ENCODE measurements around the gene MRNIP.

MRNIP gene

GRCh38 chr5:179830818-179831468, 27.7 kb downstream of the MRNIP start:
- Mint-ChIP-seq H3K36me3 (ENCODE audit: low read depth) (peaks cover 93% of the 10 kb centered on the region), H3K27me3 (ENCODE audit: low read depth, poor library complexity) (no peaks in the 10 kb centered on the region), H3K4me3 (no peak overlapping the region), H3K27ac (no peak overlapping the region), H3K9me3 (peaks cover 31% of the 10 kb centered on the region), H3K4me1 (peaks cover 15% of the 10 kb centered on the region)
- DNase-seq: no peak
- no peak for TF ChIP-seq CTCF (IDR thresholded peaks at IDR 0.05)

- Mint-ChIP-seq H3K27me3 (ENCODE audit: low read depth, poor library complexity) (no peaks in the 10 kb centered on the region), H3K4me3 (no peak overlapping the region), H3K9me3 (peaks cover 25% of the 10 kb centered on the region), H3K36me3 (ENCODE audit: low read depth) (peaks cover 93% of the 10 kb centered on the region), H3K4me1 (peaks cover 15% of the 10 kb centered on the region), H3K27ac (peak overlapping the region; percentile 33)
- no peak for DNase-seq
- no peak for TF ChIP-seq CTCF (IDR thresholded peaks at IDR 0.05)
These were observed 28.7 kb downstream of the MRNIP start for GRCh38 chr5:179829732-179830435.

DNA sequence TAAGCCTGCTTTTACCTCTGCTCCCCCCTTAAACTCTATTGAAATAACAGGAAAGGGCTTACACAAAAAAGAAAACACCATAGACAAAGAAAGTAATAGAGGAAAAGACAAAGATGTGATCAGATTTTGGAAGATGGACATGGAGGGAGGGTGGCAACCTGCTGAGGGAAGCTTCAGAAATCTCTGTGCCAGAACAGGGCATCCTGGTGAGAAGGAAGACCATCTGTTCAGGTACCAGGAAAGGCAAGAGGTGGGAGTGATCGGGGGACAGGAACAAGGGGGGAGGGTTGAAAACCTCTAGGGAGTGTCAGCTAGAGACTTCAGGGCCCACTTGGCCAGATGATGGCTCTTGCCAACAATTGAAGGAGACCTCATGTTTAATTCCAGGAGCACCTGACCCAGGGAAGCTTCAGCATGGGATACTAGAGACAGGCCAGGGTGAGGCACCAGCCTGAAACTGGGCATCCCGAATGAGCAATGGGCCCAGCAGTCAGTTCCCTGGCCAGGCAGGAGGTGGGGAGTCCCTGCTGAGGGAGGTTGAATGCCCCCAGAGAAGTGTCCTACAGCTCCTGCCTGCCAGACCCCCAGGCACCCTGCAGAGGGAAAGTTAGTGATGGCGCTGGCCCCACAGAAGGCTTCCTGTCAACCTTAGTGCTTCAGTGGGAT, 29.7 kb downstream of the MRNIP start:
- TF ChIP-seq CTCF (IDR thresholded peaks at IDR 0.05): no peak
- no peak for DNase-seq
- peaks cover 24% of the 10 kb centered on the region for H3K9me3 Mint-ChIP-seq
- peak overlapping the region; percentile 89 for H3K27ac Mint-ChIP-seq
- H3K27me3 Mint-ChIP-seq (ENCODE audit: low read depth, poor library complexity): no peaks in the 10 kb centered on the region
- H3K36me3 Mint-ChIP-seq (ENCODE audit: low read depth): peaks cover 96% of the 10 kb centered on the region
- peaks cover 15% of the 10 kb centered on the region for H3K4me1 Mint-ChIP-seq
- H3K4me3 Mint-ChIP-seq: no peak overlapping the region

DNA sequence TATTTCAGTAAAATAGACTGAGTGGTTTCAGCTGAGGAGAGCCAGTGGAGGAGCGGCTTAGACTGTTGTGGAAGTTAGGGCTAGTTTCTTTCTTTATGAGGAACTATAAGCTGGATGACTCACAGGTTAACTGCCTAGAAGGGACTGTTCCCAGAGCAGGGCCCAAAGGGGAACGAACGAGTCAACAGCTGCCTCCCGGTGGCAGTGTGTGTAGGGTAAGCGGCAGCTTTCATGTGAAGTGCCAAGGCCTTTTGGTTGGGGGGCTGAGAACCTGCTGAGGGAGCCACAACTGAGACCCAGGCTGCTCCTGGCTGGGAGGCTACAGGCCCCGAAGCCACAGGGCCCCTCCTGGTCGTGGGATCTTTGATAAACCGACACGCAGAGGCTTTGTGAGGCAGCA, 30.9 kb downstream of the MRNIP start:
- peaks cover 84% of the 10 kb centered on the region for H3K36me3 Mint-ChIP-seq (ENCODE audit: low read depth)

DNA sequence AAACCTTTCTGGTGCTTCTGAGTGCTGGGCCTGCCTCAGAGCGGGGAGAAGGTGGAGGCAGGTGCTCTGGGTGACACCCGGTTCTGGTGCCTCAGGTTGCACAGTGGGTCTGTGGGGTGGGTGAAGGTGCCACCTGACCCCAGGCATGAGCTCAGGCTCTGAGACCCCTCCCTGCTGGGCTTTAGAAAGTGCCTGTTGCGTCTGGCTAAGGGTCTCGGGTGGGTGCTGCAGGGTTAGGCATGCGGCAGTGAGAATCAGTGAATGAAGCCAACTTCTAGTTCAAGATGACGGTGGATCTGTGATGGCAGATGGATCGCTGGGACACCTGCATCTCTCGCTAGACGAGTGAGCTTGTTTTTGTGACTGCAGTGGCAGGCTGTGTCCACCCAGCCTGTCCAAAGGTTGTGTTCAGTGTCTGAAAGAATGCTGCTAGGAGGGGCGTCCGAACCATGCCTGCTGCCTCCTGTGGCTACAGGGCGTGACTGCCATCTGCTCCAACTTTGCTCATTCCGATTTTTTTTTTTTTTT, 32.9 kb downstream of the MRNIP start:
- no peak for TF ChIP-seq CTCF (IDR thresholded peaks at IDR 0.05)
- no peak for DNase-seq
- Mint-ChIP-seq H3K27ac (no peak overlapping the region), H3K36me3 (ENCODE audit: low read depth) (peaks cover 64% of the 10 kb centered on the region), H3K27me3 (ENCODE audit: low read depth, poor library complexity) (no peaks in the 10 kb centered on the region), H3K9me3 (peaks cover 12% of the 10 kb centered on the region), H3K4me1 (peaks cover 32% of the 10 kb centered on the region), H3K4me3 (no peak overlapping the region)

More for the DNA sequence above, 30.9 kb downstream of the MRNIP start:
- H3K27me3 Mint-ChIP-seq (ENCODE audit: low read depth, poor library complexity): no peaks in the 10 kb centered on the region
- no peak for TF ChIP-seq CTCF (IDR thresholded peaks at IDR 0.05)
- H3K9me3 Mint-ChIP-seq: peaks cover 16% of the 10 kb centered on the region
- no peak overlapping the region for H3K4me3 Mint-ChIP-seq
- peak overlapping the region; percentile 85 for H3K27ac Mint-ChIP-seq
- no peak for DNase-seq
- peaks cover 20% of the 10 kb centered on the region for H3K4me1 Mint-ChIP-seq
